GM06990 (cell line): ENCODE results near the gene DPEP2.

Experiments
- DNase-seq: peaks from one replicate; pipeline ENCODE4 v3.0.0-alpha.2; 2011; ENCODE audit not compliant: insufficient read length; ENCODE audit errors: extremely low read depth
- H3K27me3 ChIP-seq: replicated peaks from 2 replicates; pipeline ENCODE4 v1.6.0; 2011; ENCODE audit warnings: low read length; ENCODE audit not compliant: control insufficient read depth, insufficient read depth
- H3K36me3 ChIP-seq: 2 replicates; pipeline ENCODE4 v1.5.1; 2011; ENCODE audit warnings: low read length; ENCODE audit not compliant: control insufficient read depth, insufficient read depth
- H3K4me3 ChIP-seq: replicated peaks from 2 replicates; pipeline ENCODE4 v1.5.1; 2011; ENCODE audit warnings: low read depth, mild to moderate bottlenecking, control low read depth, low read length
- CTCF ChIP-seq: IDR thresholded peaks from 2 replicates; pipeline ENCODE4 v1.5.1; 2011; ENCODE audit warnings: low read length, control low read depth, mild to moderate bottlenecking, inconsistent platforms; ENCODE audit not compliant: insufficient read depth, poor library complexity, severe bottlenecking

The DPEP2 gene

GRCh38 chr16:67968400-67969253 lies 30.7 kb downstream of the DPEP2 start, which contains the start of gene SLC12A4:
TSS of gene SLC12A4 (minus strand) at chr16:67968637. CDS start at chr16:67968553, 84 bp downstream.
- peak; percentile 91 for DNase-seq
- H3K27me3 ChIP-seq, result no peaks in the 10 kb centered on the region
- peaks cover 4% of the 10 kb centered on the region; the same call in 1 of the 2 replicates for H3K36me3 ChIP-seq
- no peak for TF ChIP-seq CTCF
- peak within 1 kb of the TSS; percentile 66 for H3K4me3 ChIP-seq

- peak; percentile 55 for DNase-seq
Observed at GRCh38 chr16:67967958-67968399, 31.3 kb downstream of the DPEP2 start.

GRCh38 chr16:67967183-67967957 lies 31.9 kb downstream of the DPEP2 start:
- TF ChIP-seq CTCF, result no peak
- DNase-seq, result peak; percentile 38
- no peaks in the 10 kb centered on the region for H3K27me3 ChIP-seq
- peak overlapping the region; percentile 66 for H3K4me3 ChIP-seq
- peaks cover 7% of the 10 kb centered on the region; the same call in 1 of the 2 replicates for H3K36me3 ChIP-seq

More at GRCh38 chr16:67967958-67968399, 31.3 kb downstream of the DPEP2 start:
- no peaks in the 10 kb centered on the region for H3K27me3 ChIP-seq
- no peak for TF ChIP-seq CTCF
- peak overlapping the region; percentile 66 for H3K4me3 ChIP-seq
- H3K36me3 ChIP-seq, result peaks cover 7% of the 10 kb centered on the region; the same call in 1 of the 2 replicates

GRCh38 chr16:67966549-67967182 lies 32.6 kb downstream of the DPEP2 start:
- no peak for TF ChIP-seq CTCF
- DNase-seq, result no peak
- Histone ChIP-seq H3K27me3 (no peaks in the 10 kb centered on the region), H3K36me3 (peaks cover 13% of the 10 kb centered on the region), H3K4me3 (peak overlapping the region; percentile 66)

- H3K4me3 ChIP-seq, result peak overlapping the region; percentile 66
- H3K36me3 ChIP-seq, result peaks cover 19% of the 10 kb centered on the region
- no peaks in the 10 kb centered on the region for H3K27me3 ChIP-seq
- TF ChIP-seq CTCF, result no peak
- DNase-seq, result no peak
Observed at GRCh38 chr16:67965668-67966548, 33.4 kb downstream of the DPEP2 start.
